Neuron (in vitro differentiated cells): Measurements from ENCODE around the gene NFASC.

Experiments
- H2AFZ ChIP-seq: one replicate; pipeline ENCODE4 v1.6.1; 2013; ENCODE audit warnings: low read depth, mild to moderate bottlenecking, inconsistent platforms, low read length, moderate library complexity
- H3K27me3 ChIP-seq: one replicate; pipeline ENCODE4 v1.6.1; 2013; ENCODE audit warnings: low read length; ENCODE audit not compliant: insufficient read depth
- H3K36me3 ChIP-seq: one replicate; pipeline ENCODE4 v1.6.1; 2013; ENCODE audit warnings: low read length; ENCODE audit not compliant: insufficient read depth
- H3K4me1 ChIP-seq: one replicate; pipeline ENCODE4 v1.6.1; 2013; ENCODE audit warnings: low read length; ENCODE audit not compliant: insufficient read depth
- H3K4me3 ChIP-seq: 2 replicates; pipeline ENCODE4 v1.5.1; 2013; ENCODE audit warnings: mild to moderate bottlenecking, low read length, moderate library complexity
- H3K9me3 ChIP-seq: one replicate; pipeline ENCODE4 v1.6.1; 2013; ENCODE audit warnings: low read length

The NFASC gene

DNA sequence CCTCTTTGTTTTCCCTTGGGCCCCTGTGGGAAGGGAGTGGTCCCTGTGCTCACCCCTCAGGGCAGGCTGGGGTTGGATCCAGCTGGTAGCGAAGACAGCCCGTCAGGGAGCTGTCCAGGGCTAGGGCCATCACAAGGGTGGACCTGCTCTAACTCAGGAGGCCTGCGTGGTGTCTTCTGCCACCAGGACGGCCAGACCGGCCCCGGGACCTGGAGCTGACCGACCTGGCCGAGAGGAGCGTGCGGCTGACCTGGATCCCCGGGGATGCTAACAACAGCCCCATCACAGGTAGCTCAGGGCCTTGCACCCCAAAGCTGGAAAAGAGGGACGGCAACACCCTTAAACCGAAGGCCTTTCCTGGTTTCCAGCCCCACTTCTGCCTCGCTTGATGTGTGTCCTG is 108.1 kb downstream of the NFASC start:
- H3K27me3 ChIP-seq = no peaks in the 10 kb centered on the region
- H2AFZ ChIP-seq = no peak overlapping the region
- no peak overlapping the region for H3K4me3 ChIP-seq
- H3K4me1 ChIP-seq = no peaks in the 10 kb centered on the region
- H3K9me3 ChIP-seq = no peaks in the 10 kb centered on the region
- H3K36me3 ChIP-seq = no peaks in the 10 kb centered on the region

DNA sequence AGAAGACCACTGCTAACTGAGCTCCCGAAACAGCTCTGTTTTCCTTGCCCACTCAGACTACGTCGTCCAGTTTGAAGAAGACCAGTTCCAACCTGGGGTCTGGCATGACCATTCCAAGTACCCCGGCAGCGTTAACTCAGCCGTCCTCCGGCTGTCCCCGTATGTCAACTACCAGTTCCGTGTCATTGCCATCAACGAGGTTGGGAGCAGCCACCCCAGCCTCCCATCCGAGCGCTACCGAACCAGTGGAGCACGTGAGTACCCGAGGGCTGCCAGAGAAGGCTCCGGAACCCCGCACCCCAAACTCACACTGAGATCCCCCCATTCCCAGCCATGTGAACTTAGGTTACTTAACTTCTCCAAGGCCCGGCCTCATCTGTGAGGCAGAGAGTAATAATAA is 108.6 kb downstream of the NFASC start:
- Histone ChIP-seq H3K4me3 (no peak overlapping the region), H3K27me3 (no peaks in the 10 kb centered on the region), H3K36me3 (no peaks in the 10 kb centered on the region), H2AFZ (no peak overlapping the region), H3K9me3 (no peaks in the 10 kb centered on the region), H3K4me1 (no peaks in the 10 kb centered on the region)

DNA sequence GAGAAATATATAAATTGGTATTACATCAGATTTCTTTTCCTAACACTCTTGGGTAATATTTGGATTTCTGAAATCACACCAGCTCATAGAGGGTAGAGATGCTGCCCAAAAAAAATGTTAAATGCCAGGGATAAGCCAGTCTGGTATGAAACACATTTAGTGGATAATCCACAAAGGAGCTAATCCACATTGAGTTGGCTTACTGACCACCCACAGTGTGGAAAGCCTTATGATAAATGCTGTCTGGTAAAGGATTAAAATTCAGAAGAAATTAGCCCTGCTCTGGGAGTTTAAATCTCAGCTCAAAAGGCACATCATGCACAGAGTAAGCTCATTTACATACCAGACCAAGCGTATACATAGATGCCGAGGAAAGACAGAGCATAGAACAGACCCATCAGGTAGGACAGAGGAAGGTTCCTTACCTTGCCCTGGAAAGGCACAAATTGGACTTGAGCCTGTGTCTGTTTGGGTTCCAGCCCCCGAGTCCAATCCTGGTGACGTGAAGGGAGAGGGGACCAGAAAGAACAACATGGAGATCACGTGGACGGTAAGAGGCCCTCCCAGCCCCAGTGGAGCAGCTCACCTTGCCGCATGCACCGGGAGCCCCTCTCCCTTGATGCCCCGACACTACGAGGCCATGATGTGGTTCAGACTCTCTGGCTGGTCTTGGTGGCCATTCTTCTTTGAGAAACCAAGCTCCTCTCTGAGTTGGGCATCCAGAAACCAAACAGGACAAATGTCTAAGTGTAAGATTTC is 109.4 kb downstream of the NFASC start:
- Histone ChIP-seq H3K36me3 (no peaks in the 10 kb centered on the region), H2AFZ (no peak overlapping the region), H3K4me3 (no peak overlapping the region), H3K9me3 (no peaks in the 10 kb centered on the region), H3K4me1 (no peaks in the 10 kb centered on the region), H3K27me3 (no peaks in the 10 kb centered on the region)

DNA sequence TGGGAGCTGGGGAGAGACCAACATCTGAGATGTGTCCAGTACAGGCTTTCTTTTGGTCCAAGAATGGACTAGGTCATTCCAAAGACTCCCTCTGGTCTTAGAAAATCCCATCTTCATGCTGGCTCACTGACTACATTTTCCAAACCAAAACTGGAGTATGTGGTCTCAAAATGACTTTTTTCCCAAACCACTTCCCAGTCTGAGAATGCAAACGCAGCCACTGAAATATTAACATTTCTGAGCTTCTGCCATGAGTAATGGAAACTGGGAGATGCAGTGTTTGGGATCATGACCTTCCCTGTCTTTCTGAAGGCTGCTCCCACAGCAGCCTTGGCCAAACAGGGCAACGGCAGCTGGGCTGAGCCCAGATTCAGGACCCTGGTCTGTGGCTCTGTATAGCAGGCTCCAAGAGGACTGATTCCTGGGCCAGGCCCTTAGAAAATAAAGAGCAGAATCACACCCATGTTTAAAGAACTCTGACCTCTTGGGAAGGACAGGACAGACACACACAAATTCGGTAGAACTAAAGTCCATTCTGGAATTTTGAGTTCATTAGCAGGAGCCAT is 110.3 kb downstream of the NFASC start:
- no peaks in the 10 kb centered on the region for H3K9me3 ChIP-seq
- no peak overlapping the region for H2AFZ ChIP-seq
- H3K27me3 ChIP-seq = no peaks in the 10 kb centered on the region
- H3K36me3 ChIP-seq = no peaks in the 10 kb centered on the region
- H3K4me1 ChIP-seq = no peaks in the 10 kb centered on the region
- no peak overlapping the region for H3K4me3 ChIP-seq

DNA sequence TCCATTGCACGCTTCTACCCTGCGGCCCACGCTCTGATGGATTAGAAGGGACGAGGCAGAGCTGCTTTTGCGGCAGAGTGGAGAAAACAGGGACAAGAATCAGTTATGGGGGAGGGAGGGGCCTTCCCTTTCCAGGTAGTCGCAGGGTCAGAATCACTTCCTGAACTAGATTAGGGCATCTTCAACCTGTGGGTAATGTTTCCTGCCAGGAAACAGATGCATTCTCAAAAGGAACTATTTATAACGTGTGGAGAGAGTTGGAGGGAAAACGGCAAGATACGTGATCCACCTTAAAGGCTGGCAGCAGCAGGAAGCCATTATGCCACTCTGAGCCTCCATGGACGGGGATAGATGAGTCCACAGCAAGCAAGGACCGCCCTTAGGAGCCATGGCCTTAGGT is 112.5 kb downstream of the NFASC start:
- H3K4me3 ChIP-seq = no peak overlapping the region
- peaks cover 5% of the 10 kb centered on the region for H3K4me1 ChIP-seq
- no peaks in the 10 kb centered on the region for H3K36me3 ChIP-seq
- H2AFZ ChIP-seq = no peak overlapping the region
- H3K9me3 ChIP-seq = no peaks in the 10 kb centered on the region
- H3K27me3 ChIP-seq = peaks cover 2% of the 10 kb centered on the region

DNA sequence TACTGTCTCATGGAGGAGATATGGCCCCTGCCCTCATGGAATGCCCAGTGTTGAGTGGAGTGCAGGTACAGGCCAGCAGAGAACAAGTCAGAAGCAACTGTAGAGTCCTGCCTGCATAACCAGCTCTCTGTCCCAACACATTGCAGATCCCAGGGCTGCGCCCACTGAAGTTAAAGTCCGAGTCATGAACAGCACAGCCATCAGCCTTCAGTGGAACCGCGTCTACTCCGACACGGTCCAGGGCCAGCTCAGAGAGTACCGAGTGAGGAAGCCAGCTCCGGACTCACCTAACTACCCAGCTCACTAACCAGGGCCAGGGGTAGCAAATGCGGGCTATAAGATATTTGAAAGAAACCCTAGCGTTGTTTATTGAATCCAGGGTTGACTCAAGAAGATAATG is 113.2 kb downstream of the NFASC start:
- Histone ChIP-seq H3K36me3 (no peaks in the 10 kb centered on the region), H2AFZ (no peak overlapping the region), H3K4me1 (peaks cover 12% of the 10 kb centered on the region), H3K9me3 (no peaks in the 10 kb centered on the region), H3K4me3 (no peak overlapping the region), H3K27me3 (peaks cover 2% of the 10 kb centered on the region)

DNA sequence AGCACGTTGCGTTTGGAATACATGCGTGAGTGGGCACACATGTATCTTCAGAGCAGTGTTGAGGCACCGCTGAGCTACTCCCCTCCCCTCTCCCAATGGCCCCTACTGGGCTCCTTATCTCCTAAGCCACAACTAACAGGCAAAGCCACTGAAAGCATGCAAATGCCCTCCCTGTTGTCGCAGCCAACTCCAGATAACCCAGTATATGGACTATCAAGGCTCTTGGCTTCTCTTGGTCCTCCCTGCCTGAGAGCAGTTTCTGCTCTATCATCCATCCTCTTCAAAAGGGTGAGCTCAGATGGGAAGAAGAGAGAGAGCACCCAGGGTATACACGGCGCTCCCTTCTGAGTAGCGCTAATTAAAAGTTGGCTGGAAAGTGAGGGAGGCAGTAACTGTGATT is 113.8 kb downstream of the NFASC start:
- no peaks in the 10 kb centered on the region for H3K36me3 ChIP-seq
- H3K27me3 ChIP-seq = peaks cover 2% of the 10 kb centered on the region
- no peaks in the 10 kb centered on the region for H3K9me3 ChIP-seq
- H2AFZ ChIP-seq = no peak overlapping the region
- H3K4me3 ChIP-seq = no peak overlapping the region
- H3K4me1 ChIP-seq = peaks cover 17% of the 10 kb centered on the region

DNA sequence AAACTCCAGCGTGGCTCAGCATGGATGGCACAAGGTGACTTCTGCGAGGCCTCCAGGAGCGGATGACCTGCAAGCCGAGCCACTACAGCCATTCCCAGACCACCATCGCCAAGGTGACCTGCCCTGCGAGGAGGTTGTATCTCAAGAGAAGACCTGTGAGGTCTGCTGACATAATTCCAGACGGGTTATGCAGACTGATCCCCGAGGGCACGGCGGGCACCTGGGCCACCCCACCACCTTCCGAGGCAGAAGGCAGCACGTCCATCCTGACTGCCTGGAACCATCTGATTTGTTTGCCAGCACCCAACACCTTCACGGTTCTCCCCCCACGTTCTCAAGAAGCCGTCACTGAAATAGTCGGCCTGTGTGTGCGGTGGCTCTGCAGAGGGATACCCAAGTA is 115.5 kb downstream of the NFASC start:
- H3K27me3 ChIP-seq = peaks cover 2% of the 10 kb centered on the region
- H3K4me3 ChIP-seq = no peak overlapping the region
- H3K36me3 ChIP-seq = no peaks in the 10 kb centered on the region
- peaks cover 24% of the 10 kb centered on the region for H3K4me1 ChIP-seq
- H2AFZ ChIP-seq = no peak overlapping the region
- H3K9me3 ChIP-seq = no peaks in the 10 kb centered on the region

DNA sequence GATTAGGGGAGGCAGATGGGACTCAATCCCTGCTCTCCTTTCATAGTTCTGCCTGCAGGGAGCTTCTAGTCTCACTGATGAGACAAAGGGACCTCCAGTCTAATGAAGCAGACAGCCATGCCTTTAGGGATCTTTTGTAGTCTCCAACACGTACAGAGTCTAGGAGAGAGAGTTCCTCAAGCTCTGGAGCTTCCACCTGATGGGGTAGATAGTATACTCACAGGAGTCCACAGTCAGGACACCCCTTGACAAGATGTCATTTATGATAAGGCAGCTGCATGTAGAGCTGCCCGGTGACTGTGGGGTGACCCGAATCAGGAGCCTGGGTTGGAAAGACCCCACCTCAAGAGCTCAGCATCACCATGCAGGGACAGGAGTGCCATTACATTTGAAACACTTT is 117.0 kb downstream of the NFASC start:
- Histone ChIP-seq H3K4me3 (no peak overlapping the region), H3K36me3 (no peaks in the 10 kb centered on the region), H2AFZ (no peak overlapping the region), H3K27me3 (peaks cover 2% of the 10 kb centered on the region), H3K9me3 (no peaks in the 10 kb centered on the region), H3K4me1 (peaks cover 31% of the 10 kb centered on the region)

DNA sequence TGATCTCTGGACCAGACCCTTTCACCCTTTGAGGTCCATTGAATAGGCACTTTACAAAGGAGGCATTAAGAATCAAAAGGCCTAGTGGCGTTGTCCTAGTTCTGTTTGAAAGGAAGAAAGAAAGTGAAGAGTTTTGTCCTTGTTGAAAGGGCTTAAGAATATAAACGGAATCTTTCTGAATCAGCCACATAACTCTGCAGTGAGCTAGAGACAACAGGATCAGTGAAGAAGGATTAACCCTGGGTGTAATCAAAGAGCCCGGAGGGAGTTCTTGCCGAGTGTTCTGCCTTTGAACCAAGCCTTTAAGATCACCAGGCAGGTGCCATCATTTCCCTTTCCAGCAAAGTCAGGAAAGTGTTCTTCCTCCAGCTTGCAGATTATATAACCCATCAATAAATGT is 117.5 kb downstream of the NFASC start:
- peaks cover 31% of the 10 kb centered on the region for H3K4me1 ChIP-seq
- no peaks in the 10 kb centered on the region for H3K9me3 ChIP-seq
- H2AFZ ChIP-seq = no peak overlapping the region
- H3K27me3 ChIP-seq = peaks cover 2% of the 10 kb centered on the region
- H3K4me3 ChIP-seq = no peak overlapping the region
- no peaks in the 10 kb centered on the region for H3K36me3 ChIP-seq

DNA sequence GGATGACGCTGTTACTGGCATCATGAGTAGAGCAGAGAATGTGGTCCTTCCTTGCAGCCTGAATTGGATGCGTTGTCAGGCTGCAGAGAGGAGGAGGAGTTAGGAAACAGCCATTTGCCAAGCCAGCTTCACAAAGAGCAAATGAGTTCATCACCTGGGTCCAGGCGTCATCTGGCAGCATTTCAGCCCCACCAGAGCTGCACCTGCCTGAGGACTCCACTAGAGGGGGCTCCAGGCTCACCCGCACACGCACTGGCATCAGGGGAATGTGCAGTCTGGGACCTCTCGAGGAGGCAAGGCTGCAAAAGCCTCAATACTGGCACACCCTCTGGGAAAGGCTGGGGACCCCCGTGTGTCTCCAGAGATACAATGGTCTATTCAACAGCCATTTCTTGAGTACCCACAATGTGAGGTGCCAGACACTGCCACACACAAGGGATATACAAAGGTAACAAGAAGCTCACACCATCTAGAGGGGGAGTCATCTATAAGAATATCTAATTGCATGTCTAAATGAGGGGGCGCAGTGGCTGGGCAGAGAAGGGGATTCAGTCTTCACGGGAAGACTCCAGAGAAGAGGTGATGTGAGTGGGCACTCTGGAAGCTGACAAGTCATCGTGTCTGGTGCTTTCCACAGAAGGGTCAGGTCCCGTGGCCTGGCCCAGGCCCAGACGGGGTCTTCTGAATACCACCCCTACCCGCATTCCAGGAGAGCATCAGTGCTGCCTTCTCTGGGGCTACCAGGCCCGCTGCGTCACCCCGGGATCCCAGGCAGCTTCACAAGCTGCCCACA is 118.8 kb downstream of the NFASC start:
- Histone ChIP-seq H3K27me3 (peaks cover 2% of the 10 kb centered on the region), H3K4me1 (peaks cover 31% of the 10 kb centered on the region), H3K9me3 (no peaks in the 10 kb centered on the region), H3K4me3 (no peak overlapping the region), H3K36me3 (no peaks in the 10 kb centered on the region), H2AFZ (no peak overlapping the region)

DNA sequence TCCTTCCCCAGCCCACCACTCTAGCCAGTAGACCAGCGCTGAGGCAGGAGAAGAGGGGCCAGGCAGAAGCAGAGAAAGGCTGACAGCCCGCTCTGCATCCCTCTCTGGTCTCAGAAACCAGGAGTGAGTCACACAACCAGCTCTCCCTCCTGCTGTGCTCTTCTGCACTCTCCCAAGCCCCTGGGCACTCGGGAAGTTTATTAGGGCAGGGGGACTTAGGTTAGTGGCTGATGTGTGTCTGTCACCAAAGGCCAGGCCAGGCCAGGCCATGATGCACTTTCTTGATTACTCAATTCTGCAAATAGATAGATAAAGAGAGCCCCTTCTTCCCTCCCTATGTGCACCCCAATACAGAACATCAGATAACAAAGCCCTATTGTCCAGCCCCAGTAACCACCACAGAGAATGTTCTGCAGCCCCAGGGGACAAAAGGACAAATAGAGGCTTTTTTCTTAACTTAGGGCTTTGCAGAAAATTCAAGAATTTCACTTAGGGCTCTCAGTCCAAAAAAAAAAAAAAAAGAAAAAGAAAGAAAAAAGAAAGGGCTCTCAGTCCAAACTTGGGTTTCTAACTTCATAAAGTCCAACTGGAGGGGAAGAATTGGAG is 119.5 kb downstream of the NFASC start:
- H2AFZ ChIP-seq = no peak overlapping the region
- H3K36me3 ChIP-seq = no peaks in the 10 kb centered on the region
- H3K4me1 ChIP-seq = peaks cover 31% of the 10 kb centered on the region
- H3K9me3 ChIP-seq = no peaks in the 10 kb centered on the region
- no peak overlapping the region for H3K4me3 ChIP-seq
- peaks cover 2% of the 10 kb centered on the region for H3K27me3 ChIP-seq

DNA sequence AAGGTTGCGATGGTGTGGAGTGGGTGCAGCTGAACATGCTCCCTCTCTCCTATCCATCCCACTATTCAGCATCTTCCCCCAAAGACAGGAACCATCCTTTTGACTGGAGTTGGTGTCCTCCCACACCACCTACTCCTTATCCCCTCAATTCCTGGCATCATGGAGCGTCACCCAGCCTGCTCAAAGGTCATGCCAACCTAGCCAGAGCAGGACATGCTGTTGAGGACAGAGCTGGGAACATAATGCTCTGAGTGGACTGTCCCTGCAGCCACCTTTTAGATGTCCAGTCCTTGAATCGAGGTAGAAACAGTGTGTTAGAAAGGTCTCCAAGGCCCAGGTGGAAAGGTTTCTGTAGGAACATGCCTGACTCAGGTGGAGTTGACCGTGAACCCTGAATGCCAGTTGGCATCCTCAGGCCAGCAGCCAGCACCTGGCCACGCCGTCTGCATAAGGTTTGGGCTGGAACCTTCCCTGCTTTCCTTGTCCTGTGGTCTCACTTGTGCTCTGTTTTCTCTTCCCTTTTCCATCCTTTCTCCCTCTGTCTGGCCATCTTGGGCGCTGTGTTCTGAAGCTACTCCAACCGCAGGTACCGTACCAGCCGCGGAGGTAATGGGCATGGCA is 120.2 kb downstream of the NFASC start:
- peaks cover 31% of the 10 kb centered on the region for H3K4me1 ChIP-seq
- no peaks in the 10 kb centered on the region for H3K36me3 ChIP-seq
- no peaks in the 10 kb centered on the region for H3K9me3 ChIP-seq
- peaks cover 3% of the 10 kb centered on the region for H3K27me3 ChIP-seq
- no peak overlapping the region for H2AFZ ChIP-seq
- H3K4me3 ChIP-seq = no peak overlapping the region
